ENCODE data around the gene SHC4.

SHC4 gene

DNA sequence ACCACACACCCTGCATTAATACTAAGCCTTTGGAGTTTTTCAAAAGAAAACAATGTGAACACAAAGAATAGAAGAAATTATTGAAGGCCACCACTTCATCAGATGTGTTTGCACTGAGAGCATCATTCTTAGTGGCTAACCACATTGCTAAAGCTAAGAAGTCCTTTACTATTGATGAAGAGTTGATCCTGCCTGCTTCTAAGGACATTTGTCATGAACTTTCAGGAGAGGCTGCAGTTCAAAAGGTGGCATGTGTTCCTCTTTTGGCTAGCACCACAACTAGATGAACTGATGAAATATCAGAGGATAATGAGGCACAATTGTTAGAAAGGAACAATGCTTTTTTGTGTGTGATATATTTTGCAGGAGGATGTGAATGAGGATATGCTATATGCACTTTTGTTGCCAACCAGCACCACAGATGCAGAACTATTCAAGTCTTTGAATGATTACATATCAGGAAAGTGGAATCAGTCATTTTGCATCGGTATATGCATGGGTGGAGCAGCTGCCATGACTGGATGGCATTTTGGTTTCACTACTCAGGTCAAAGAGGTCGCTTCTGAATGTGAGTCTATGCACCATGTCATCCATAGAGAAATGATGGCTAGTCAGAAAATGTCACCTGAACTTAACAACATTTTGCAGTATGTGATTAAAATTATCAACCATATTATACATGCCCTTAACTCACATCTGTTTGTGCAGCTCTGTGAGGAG, 88.3 kb downstream of the SHC4 start:
- intact Hi-C loops (cut with micrococcal nuclease), result loop anchor here (5.0 to 10.0 kb wide), 3 partner anchors 89 to 749 kb away; partner anchors contain the start of genes COPS2, DTWD1, FAM227B and SHC4
- Mint-ChIP-seq H3K4me3 (no peak overlapping the region), H3K9me3 (no peaks in the 10 kb centered on the region), H3K27ac (no peak overlapping the region), H3K4me1 (ENCODE audit: low read depth) (peaks cover 16% of the 10 kb centered on the region), H3K27me3 (peaks cover 3% of the 10 kb centered on the region), H3K36me3 (ENCODE audit: low read depth) (peaks cover 10% of the 10 kb centered on the region)

DNA sequence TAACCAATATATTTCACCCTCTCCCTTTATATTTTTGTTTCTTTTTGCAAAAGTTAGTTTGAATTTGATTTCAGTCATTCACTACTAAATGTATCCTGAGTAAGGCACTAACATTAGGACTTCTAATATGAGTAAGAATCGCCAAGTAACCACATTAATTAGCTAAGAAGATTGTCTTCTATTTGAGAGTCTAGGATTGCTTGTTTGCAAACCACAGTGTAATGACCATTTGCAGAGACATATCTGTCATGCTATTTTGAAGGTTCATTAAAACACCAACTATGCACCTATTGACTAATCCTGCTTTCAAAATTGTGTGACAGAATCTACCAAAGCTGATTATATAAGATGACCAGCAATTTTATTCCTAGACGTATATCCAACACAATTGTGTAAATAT, 91.1 kb downstream of the SHC4 start:
- intact Hi-C loops (cut with micrococcal nuclease), result loop anchor here (10.0 kb wide), 2 partner anchors 92 to 752 kb away; partner anchors contain the start of genes DTWD1, FAM227B and SHC4
- peaks cover 3% of the 10 kb centered on the region for H3K27me3 Mint-ChIP-seq
- no peaks in the 10 kb centered on the region for H3K9me3 Mint-ChIP-seq
- H3K27ac Mint-ChIP-seq, result no peak overlapping the region
- H3K36me3 Mint-ChIP-seq (ENCODE audit: low read depth), result no peaks in the 10 kb centered on the region
- no peak overlapping the region for H3K4me3 Mint-ChIP-seq
- no peaks in the 10 kb centered on the region for H3K4me1 Mint-ChIP-seq (ENCODE audit: low read depth)

DNA sequence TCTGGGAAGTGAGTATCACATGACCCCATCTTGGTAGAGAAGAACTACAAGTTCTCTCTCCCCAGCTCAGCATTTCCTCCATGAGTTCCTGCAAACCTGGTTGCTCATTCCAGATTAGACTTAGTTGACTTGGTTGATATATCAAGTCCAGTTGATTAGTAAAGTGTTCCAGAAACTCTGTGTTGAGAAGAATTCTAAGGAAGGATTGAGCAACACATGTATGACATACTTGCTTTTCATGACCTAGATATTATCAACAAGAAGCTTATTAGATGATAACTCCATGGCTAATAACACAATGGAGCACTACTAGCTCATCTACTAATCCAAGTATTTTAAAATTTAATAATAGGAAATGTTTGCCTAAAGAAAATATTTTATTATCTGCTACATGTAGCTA, 92.2 kb downstream of the SHC4 start:
- intact Hi-C loops (cut with micrococcal nuclease), result loop anchor here (10.0 kb wide), 2 partner anchors 93 to 753 kb away; partner anchors contain the start of genes DTWD1, FAM227B and SHC4
- Mint-ChIP-seq H3K27ac (no peak overlapping the region), H3K4me1 (ENCODE audit: low read depth) (no peaks in the 10 kb centered on the region), H3K27me3 (peaks cover 3% of the 10 kb centered on the region), H3K9me3 (no peaks in the 10 kb centered on the region), H3K36me3 (ENCODE audit: low read depth) (no peaks in the 10 kb centered on the region), H3K4me3 (no peak overlapping the region)

DNA sequence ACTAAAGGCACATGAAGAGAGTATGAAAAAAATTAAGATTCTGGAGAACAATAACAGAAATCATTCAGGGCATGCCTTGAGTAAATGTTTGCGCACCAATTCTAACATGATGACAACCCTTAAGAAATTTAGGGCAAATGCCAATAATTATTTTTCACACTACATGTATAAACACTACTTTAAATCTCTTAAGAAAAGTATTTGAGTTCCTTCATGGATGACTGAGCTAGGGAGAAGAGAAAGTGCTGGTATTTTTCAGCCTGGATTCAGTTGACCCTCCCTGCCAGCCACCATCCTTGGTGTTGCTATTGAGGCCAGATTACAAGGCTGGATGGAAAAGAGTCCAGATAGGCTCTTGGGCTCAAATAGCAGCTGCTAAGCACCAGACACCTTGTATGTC, 93.8 kb downstream of the SHC4 start:
- Mint-ChIP-seq H3K9me3 (no peaks in the 10 kb centered on the region), H3K27me3 (peaks cover 3% of the 10 kb centered on the region), H3K27ac (no peak overlapping the region), H3K36me3 (ENCODE audit: low read depth) (no peaks in the 10 kb centered on the region), H3K4me1 (ENCODE audit: low read depth) (no peaks in the 10 kb centered on the region), H3K4me3 (no peak overlapping the region)
- intact Hi-C loops (cut with micrococcal nuclease), result loop anchor here (10.0 kb wide), 2 partner anchors 95 to 755 kb away; partner anchors contain the start of genes DTWD1, FAM227B and SHC4

DNA sequence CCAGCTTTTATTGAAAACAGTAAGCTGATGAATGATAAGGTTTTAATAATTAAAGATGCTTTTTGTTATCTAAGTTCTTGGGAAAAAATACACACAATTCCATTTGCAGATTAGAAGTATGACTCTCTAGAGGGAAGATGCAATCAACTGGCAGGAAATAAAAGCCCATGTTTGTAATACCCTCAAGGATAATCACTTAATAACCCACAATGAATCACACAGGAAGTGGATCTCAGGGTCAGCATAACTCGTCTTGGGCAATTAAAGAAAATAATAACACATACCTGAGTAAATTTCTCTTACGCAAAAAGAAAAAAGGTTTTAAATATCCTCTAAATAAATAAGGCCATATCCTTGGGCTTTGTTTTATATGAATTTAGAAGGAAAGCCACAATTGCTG, 95.2 kb downstream of the SHC4 start:
- Mint-ChIP-seq H3K36me3 (ENCODE audit: low read depth) (no peaks in the 10 kb centered on the region), H3K4me1 (ENCODE audit: low read depth) (no peaks in the 10 kb centered on the region), H3K9me3 (no peaks in the 10 kb centered on the region), H3K27ac (no peak overlapping the region), H3K4me3 (no peak overlapping the region), H3K27me3 (peaks cover 1% of the 10 kb centered on the region)
- intact Hi-C loops (cut with micrococcal nuclease), result no loop called here

DNA sequence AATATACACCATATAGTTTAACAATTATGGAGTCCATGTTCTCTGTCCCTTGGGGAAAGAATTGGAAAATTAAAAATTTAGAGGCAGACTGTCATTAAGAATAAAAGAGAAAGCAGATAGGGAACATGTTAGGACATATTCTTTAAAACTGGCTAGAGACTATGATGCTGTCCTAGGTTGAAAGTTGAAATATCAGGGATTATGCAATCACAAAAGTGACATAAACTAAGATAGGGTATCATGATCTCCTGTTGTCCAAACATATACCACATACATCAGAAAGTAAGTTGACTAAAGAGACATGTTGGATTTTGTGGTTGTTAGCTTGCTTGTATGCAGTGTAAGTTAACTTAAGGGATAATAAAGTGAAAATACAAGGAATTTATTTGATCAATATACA, 95.7 kb downstream of the SHC4 start:
- intact Hi-C loops (cut with micrococcal nuclease), result no loop called here
- Mint-ChIP-seq H3K4me1 (ENCODE audit: low read depth) (no peaks in the 10 kb centered on the region), H3K27ac (no peak overlapping the region), H3K9me3 (no peaks in the 10 kb centered on the region), H3K27me3 (no peaks in the 10 kb centered on the region), H3K4me3 (no peak overlapping the region), H3K36me3 (ENCODE audit: low read depth) (no peaks in the 10 kb centered on the region)

DNA sequence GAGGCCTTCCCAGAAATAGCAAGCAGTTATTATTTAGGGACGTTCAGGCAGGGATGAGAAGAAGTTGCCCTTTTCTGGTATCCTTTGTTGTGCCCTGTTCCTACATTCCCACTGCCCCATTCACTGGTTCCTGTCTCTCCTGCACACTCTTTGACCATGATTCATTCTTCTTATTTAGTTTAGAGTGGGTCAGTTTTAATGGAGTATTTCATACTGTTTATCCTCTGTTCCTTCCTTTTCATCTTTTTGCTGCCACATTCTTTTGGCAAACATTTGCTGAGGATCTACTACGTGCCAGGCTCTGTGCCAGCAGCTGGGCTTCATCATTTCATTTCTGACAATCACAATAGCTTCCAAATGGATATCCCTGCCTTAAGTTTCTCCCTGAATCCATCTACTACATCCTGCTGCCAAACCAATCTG, 97.6 kb downstream of the SHC4 start:
- Mint-ChIP-seq H3K27me3 (no peaks in the 10 kb centered on the region), H3K4me3 (no peak overlapping the region), H3K9me3 (no peaks in the 10 kb centered on the region), H3K36me3 (ENCODE audit: low read depth) (no peaks in the 10 kb centered on the region), H3K4me1 (ENCODE audit: low read depth) (peaks cover 7% of the 10 kb centered on the region), H3K27ac (no peak overlapping the region)
- intact Hi-C loops (cut with micrococcal nuclease), result no loop called here

DNA sequence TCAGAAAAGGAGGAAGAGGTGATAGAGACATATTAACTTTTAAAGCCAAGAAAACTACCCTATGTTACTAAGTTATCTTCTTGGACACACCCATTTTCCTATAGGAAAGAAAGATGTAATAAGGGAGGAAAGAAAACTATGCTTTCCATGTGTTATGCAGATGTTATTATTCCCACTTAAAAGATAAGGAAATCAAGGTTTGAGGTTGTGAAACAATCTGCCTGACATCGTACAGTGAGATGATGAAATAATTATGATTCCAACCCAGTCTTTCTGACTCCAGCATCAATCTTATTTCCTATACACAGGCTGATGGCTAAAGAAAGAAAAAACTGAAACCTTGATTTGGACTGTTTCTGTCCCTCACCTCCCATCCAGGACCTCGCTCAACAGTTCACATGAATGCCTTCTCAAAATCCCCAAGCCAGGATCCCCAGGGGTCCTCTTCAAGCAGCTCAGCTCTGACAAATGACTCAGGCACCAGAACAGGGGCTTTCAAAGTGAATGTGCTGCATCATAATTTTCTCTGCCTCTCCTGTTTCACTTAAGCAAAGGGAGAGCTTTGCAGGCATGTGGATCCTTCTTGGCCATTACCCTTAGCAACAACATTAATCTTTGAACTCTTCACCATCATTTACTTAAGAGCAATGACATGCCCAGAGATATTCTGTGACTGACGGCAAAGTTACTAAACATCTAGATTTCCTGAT, 98.2 kb downstream of the SHC4 start:
- Mint-ChIP-seq H3K4me1 (ENCODE audit: low read depth) (peaks cover 7% of the 10 kb centered on the region), H3K9me3 (no peaks in the 10 kb centered on the region), H3K27me3 (no peaks in the 10 kb centered on the region), H3K36me3 (ENCODE audit: low read depth) (no peaks in the 10 kb centered on the region), H3K4me3 (no peak overlapping the region), H3K27ac (no peak overlapping the region)
- intact Hi-C loops (cut with micrococcal nuclease), result no loop called here

DNA sequence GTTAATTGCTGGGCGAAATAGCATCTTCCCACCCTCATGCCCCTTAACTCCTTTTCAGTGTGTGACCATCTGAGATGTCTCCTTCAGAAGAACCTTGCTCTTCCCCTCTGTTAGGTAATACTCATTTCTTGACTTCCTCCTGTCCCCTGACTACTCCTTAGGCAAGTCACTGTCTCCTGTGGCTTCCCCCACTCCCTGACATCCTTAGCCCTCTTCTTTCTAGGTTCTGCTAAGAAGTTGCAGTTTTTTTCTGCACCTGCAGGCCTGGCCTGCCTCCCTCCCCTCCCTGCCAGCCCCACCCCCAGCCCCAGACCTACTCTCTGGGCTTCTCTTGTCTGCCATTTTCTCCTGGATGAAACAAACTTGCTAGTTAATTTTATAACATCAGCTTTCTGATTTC, 101.0 kb downstream of the SHC4 start:
- no peaks in the 10 kb centered on the region for H3K36me3 Mint-ChIP-seq (ENCODE audit: low read depth)
- H3K27me3 Mint-ChIP-seq, result no peaks in the 10 kb centered on the region
- intact Hi-C loops (cut with micrococcal nuclease), result loop anchor here (5.0 kb wide), 3 partner anchors 285 to 1450 kb away; partner anchors contain the start of gene FGF7
- peaks cover 13% of the 10 kb centered on the region for H3K4me1 Mint-ChIP-seq (ENCODE audit: low read depth)
- H3K4me3 Mint-ChIP-seq, result no peak overlapping the region
- H3K9me3 Mint-ChIP-seq, result no peaks in the 10 kb centered on the region
- no peak overlapping the region for H3K27ac Mint-ChIP-seq

DNA sequence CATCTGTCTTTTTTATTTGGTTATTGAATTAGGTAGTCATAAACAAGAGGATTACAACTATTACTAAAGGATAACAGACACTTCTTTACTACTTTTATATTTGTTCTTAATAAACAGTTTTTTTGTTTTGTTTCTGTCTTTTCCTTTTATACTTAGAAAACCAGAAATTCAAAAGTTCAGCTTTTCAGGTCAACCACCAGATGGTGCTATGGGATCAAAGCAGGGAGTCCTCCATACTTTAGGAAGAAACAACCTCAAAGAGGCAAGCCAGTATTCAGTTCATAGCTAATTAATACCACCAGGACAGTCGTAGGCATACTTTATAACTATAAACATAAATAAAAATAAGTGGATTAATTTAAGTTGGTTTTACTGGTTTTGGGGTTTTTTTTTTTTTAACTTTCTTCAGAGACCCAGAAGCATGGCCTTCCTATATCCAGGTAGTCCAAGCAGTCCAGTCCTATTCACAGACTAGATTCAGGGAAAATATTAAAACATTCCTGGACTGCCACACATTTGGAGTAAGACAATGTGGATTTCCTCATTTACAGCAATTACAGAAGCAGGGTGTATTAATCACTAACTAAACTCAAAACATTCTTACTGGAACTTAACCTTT, 101.8 kb downstream of the SHC4 start:
- H3K27me3 Mint-ChIP-seq, result no peaks in the 10 kb centered on the region
- intact Hi-C loops (cut with micrococcal nuclease), result loop anchor here (1.0 to 5.0 kb wide), 4 partner anchors 285 to 1450 kb away; partner anchors contain the start of gene FGF7
- peaks cover 13% of the 10 kb centered on the region for H3K4me1 Mint-ChIP-seq (ENCODE audit: low read depth)
- H3K27ac Mint-ChIP-seq, result no peak overlapping the region
- H3K4me3 Mint-ChIP-seq, result no peak overlapping the region
- H3K9me3 Mint-ChIP-seq, result no peaks in the 10 kb centered on the region
- no peaks in the 10 kb centered on the region for H3K36me3 Mint-ChIP-seq (ENCODE audit: low read depth)

DNA sequence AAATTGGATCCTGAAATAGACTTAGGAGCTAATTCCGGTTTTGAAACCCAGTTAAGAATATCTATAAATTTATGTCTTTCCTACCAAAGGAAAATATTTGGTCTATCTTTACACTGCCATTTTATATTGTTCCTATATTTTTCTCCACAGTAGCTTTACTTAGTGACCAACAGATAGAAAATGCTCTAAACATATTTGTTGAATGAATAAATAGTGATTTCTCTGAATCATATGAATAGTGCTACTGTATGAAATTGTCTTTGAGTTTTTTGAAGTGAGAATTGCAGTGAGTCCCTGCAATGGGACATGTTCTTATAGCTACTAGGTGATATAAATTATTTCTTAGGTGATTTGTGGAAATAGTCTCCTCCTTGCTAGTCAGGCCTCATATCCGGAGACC, 104.3 kb downstream of the SHC4 start:
- Mint-ChIP-seq H3K4me1 (ENCODE audit: low read depth) (peaks cover 13% of the 10 kb centered on the region), H3K27me3 (no peaks in the 10 kb centered on the region), H3K36me3 (ENCODE audit: low read depth) (no peaks in the 10 kb centered on the region), H3K27ac (no peak overlapping the region), H3K4me3 (no peak overlapping the region), H3K9me3 (no peaks in the 10 kb centered on the region)
- intact Hi-C loops (cut with micrococcal nuclease), result no loop called here

DNA sequence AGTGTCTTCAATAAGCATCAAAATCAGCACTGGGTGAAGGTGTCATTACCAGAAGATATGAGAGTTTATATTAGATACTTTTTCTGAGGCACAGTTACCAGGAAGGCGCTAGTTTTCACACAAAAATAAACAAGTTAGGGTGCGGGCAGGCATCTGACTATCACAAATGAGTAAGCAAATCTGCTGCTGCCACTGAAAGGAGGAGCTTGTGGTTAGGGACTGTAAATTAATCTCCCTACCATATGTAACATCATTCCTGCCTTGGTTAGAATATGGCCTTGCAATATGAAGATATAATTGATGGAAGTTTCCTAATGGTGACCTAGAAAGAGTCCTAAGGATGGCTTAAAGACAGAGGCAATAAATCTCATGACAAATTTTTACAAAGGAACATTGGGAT, 105.3 kb downstream of the SHC4 start:
- no peak overlapping the region for H3K4me3 Mint-ChIP-seq
- peaks cover 13% of the 10 kb centered on the region for H3K4me1 Mint-ChIP-seq (ENCODE audit: low read depth)
- no peaks in the 10 kb centered on the region for H3K27me3 Mint-ChIP-seq
- H3K27ac Mint-ChIP-seq, result no peak overlapping the region
- H3K36me3 Mint-ChIP-seq (ENCODE audit: low read depth), result no peaks in the 10 kb centered on the region
- intact Hi-C loops (cut with micrococcal nuclease), result no loop called here
- no peaks in the 10 kb centered on the region for H3K9me3 Mint-ChIP-seq

DNA sequence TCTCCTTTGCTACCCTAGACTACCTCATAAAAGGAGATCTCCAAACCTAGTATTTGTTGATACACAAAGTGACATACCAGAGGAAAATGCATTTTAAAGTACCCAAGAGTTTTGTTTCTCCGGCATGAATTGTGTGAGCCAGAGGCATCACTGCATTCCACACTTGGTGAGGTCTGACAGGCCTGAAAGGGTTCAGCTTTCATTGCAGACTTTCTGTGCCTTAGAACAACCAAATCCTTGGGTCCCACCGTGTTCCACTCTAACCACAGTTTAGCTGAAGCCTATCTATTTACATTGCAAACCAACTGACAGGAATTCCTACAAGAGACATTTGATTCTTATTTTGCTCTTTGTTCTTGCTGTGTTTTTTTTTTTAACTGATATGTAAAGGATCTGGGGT, 106.8 kb downstream of the SHC4 start:
- Mint-ChIP-seq H3K4me3 (no peak overlapping the region), H3K9me3 (no peaks in the 10 kb centered on the region), H3K27me3 (no peaks in the 10 kb centered on the region), H3K27ac (no peak overlapping the region), H3K4me1 (ENCODE audit: low read depth) (peaks cover 6% of the 10 kb centered on the region), H3K36me3 (ENCODE audit: low read depth) (no peaks in the 10 kb centered on the region)
- intact Hi-C loops (cut with micrococcal nuclease), result no loop called here

All from dendritic cell treated with granulocyte-macrophage colony-stimulating factor and Interleukin-4, amounts not matched to agents 40 ng/mL and 50 ng/mL, for 4 days (primary cell).